Left lobe of liver (tissue), 2 donors: ENCODE measurements around the gene C1QTNF12. TPM values are rescaled to one million over a fixed set of nuclear protein-coding genes. Genes with fewer than 3 reads are reported as not detected.

Experiments used
- ATAC-seq: fragments of 200-7000 bp; cut with Tn5 transposase; one replicate; pipeline ENCODE4 v1.9.1; 2020; ENCODE audit warnings: mild to moderate bottlenecking, moderate library complexity
- DNase-seq: peaks from one replicate; pipeline ENCODE4 v3.0.0-alpha.2; 2020; ENCODE audit warnings: low spot score
- total RNA-seq: library from RNA; stranded (reverse); gene quantifications from one replicate; pipeline ENCODE4 v1.2.1, GENCODE V29; 2021
- donor health status: DM: no; HTN: no; CAD: no; lungs with moderate emphysema.
- donor health status: DM: no; HTN: yes; CAD: no.

Gene C1QTNF12
- total RNA-seq, 1 donor from 2014 or later: 3.5 TPM

DNA sequence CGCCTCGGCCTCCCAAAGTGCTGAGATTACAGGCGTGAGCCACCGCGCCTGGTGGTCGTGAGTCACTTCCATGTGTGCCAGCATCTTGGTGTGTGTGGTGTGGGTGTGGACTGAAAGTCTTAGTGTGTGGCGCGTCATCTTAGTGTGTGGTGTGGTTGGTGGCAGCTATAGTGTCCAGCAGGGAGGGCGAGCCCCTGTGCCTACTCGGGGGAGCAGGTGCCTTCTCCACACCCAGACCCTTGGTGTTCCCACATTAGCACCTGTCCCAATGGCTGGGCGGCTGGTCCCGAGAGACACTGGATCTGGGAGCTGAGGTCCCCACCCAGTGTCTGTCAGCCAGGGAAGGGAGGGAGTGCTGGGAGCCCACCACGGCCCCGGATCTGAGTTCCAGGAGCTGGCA lies 36.5 kb upstream of the C1QTNF12 start:
- no peak for ATAC-seq
- no peak for DNase-seq

DNA sequence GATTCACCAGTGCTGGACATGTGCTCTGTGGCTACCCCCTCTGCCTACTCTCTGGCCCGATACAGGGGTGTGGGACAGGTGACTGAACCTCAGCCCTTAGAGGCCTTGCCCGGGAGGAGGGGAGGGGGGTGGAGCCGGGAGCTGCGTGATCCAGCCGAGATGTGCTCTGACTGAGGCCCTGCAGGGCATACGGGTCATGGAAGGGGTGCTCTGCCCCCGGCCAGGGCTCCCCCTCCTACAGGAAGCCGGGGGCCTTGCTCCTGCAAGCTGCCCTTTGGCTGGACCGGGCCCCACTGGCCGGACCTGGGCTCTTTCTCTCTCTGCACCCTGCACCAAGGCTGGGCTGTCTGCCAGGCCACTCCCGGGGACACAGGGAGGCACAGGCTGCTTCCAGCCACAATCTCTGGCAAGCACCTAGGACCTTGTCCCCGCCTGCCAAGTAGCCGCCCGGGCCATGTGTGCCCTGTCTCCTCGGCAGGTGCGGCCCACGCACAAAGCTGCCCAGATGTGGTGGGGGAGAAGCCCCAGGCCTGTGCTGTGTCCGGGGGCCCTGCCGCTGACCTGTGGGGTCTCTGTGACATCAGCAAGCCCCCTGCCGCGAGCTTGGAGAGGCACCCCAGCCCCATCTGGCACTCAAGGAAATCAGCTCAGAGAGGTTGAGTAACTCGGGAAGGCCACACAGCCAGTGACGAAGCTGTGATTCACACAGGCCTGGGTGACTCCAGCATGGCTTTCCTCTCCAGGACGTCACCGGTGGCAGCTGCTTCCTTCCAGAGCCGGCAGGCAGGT lies 35.2 kb upstream of the C1QTNF12 start:
- DNase-seq (peak; percentile 98), ATAC-seq (peak; percentile 92)

GRCh38 chr1:1280782-1281481 lies 34.4 kb upstream of the C1QTNF12 start:
- peak; percentile 24 for ATAC-seq
- no peak for DNase-seq

DNA sequence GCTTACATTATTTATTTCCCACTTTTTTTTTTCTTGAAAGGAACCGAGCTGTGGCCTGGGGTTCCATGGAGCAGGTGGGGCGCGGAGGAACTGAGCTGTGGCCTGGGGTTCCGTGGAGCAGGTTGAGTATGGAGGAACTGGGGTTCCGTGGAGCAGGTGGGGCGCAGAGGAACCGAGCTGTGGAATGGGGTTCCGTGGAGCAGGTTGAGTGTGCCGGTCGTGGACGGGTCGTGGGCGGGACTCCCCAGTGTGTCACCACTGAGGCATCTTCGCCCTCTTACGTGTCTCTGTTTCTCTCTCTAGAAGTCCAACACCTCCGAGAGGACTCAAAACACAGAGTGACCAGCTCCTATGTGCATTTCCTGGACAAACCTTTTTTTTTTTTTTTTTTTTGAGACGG lies 32.5 kb upstream of the C1QTNF12 start:
- no peak for DNase-seq
- no peak for ATAC-seq

DNA sequence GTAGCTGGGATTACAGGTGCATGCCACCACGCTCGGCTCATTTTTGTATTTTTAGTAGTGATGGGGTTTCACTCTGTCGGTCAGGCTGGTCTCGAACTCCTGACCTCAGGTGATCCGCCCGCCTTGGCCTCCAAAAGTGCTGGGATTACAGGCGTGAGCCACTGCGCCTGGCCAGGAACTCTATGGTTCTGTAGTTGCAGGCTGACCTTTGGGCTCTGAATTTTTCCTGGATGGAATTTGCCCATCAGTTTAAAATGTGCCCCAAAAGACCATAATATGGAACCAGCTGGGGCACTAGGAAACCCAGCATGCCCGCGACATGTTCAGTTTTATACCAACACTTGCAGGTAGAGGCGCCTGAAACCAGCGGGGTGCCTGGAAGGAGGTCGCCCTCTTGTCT lies 32.1 kb upstream of the C1QTNF12 start:
- DNase-seq (no peak), ATAC-seq (no peak)

- ATAC-seq: no peak
Observed at GRCh38 chr1:1275836-1276235, 29.3 kb upstream of the C1QTNF12 start.

GRCh38 chr1:1274931-1275431 lies 28.5 kb upstream of the C1QTNF12 start:
- DNase-seq: peak; percentile 45
- no peak for ATAC-seq

More at GRCh38 chr1:1275836-1276235, 29.3 kb upstream of the C1QTNF12 start:
- DNase-seq: no peak

- ATAC-seq (peak; percentile 45), DNase-seq (no peak)
Observed at GRCh38 chr1:1274299-1274930, 27.9 kb upstream of the C1QTNF12 start.

- peak; percentile 96 for ATAC-seq
- peak; percentile 93 for DNase-seq
Observed at GRCh38 chr1:1273512-1274298, 27.2 kb upstream of the C1QTNF12 start, which contains the start of gene UBE2J2. TSS of gene UBE2J2 (minus strand) at chr1:1273854. CDS start at chr1:1267992, 5,862 bp downstream.

GRCh38 chr1:1273209-1273511 lies 26.6 kb upstream of the C1QTNF12 start:
- DNase-seq: no peak
- no peak for ATAC-seq

DNA sequence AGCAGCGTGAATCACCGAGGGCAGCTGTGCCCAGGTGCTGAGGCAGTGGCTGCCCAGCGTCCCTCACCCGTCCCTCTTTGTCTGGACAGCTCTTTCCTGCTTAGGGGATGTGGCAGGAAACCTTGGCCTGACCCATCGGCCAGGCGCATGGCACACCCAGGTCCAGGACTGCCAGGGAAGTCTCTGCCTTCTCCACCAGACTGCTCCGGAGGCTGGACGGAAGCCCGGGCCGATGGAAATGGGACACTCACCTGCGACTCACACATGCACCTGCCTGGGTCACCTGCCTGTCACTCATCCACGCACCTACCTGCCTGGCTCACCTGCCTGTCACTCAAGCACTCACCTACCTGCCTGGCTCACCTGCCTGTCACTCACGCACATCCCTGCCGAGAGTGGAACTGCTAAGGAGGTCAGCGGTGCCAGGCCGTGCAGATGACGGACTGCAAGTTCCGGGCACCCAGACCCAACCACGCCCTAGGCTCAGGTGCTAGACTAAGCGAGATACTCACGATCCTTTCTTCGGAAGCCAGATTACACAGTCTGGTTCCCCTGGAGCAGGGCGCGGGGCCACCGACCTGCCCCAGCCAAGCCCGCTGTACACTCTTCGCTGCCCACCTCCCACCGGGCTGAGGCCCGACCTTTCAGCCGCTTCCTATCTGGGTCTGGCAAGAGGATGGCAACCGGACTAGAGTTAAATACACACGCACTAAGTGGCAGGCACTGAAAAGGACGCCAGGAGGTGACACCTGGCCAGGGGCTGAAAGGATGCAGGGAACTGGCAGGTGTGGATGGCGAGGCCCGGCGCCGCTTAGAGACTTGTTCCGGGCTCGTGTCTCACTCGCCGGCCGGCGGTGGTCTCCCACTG lies 26.1 kb upstream of the C1QTNF12 start:
- ATAC-seq (no peak), DNase-seq (no peak)

DNA sequence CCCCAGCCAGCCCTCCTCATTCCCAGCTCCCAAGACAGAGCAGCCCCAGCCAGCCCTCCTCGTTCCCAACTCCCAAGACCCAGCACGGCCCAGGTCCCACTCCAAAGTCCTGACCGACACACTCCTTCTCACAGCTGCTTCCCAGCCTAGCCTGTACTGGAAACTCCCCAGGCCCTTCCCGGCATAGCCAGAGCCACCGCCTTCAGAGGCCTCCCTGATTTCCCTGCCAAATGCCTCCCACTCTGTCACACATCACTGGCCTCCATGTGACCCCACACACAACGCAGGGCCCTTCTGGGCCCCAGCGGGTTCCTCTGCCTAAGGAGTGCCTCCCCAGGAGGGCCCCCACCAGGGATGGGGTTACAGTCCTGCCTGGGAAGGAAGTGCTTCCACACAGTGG lies 24.3 kb upstream of the C1QTNF12 start:
- DNase-seq (no peak), ATAC-seq (no peak)

DNA sequence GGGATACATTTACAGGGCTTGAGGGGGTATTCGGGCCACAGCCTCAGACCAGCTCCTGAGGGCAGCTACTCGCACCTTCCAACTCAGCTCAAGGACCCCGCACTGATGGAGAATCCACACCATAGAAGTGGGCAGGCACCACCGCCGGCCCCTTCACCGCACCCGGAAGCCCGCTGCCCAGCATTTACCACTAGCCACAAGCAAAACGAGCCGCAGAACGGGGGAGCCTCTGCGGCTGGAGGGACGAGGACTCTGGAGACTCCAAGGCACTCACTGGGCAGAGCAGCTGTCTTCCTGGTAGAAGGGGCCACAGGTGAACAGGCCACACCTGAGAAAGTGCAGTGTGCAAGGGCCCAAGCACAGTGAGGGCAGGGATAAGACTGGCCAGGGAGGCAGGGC lies 21.8 kb upstream of the C1QTNF12 start:
- DNase-seq: no peak

DNA sequence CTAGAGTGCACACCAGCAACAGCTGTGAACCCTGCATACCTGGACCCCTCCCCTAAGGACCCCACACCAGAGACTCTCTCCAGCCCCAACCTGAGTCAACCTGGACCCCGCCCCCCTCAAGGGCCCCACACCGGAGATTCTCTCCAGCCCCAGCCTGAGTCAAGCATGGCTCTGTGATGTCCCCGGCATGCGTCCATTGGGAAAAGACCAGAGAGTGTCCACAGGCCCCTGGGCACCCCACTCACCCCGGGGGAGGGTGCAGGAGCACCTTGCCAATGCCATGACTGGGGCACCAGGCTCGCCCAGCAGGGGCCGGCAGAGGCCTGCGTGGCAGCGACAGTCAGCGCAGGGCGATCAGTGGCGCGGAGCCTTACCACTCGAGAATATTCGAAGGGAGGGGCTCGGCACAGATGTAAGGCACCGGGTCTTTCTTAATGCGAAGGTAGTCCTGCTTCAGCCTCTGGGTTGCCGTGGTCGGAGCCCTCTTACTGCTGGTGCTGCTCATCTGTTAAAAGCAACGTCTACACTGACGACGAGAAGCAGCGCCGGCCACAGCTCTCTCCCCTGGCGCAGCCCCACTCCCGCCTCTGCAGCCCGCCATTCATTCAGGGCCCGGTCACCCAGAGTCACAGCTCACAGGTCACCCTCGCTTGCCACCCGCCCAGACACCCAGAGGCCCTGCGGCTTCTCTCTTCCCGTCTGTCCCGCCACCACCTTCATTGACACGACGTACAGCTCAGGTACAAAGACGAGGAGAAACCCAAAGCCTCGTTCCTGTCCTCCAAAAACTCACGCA lies 21.2 kb upstream of the C1QTNF12 start:
- no peak for DNase-seq
- no peak for ATAC-seq

More for the DNA sequence above, 21.8 kb upstream of the C1QTNF12 start:
- ATAC-seq: no peak

DNA sequence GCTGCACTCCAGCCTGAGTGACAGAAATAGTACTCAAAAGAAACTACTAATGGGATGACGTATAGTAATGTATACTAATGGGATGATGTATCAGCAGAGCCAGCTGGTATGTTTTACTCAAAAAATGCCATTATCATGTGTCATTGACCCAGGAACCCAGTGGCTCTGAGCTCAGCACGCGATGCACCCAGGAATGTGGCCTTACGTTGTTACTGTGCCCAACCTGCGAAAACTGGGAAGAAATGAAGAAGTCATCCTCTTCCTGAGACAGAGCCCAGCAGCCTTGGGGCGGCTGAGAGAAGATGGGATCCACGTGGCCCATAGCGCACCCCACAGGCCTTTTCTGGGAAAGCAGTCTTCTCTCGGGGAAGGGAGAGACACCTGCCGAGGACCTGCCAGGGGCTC lies 18.3 kb upstream of the C1QTNF12 start:
- no peak for DNase-seq
- no peak for ATAC-seq

DNA sequence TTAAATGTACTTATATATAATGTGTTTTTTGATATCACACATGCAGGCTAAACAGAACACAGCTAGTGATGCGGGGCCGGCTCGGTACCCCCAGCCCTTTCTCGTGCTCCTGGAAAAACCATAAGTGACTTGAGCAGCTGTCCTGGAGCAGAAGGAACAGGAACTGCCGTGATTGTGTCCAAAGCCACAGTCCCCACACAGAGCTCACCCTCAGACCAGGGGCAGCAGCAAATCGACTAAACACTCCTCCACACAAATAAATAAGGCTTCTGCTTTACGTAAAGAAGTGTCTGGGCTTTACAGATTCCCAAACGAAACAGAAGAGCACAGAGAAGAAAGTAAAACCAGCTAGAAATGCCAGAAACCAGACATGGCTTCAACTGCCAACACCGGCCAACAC lies 17.5 kb upstream of the C1QTNF12 start:
- ATAC-seq: no peak

GRCh38 chr1:1262758-1263157 lies 16.2 kb upstream of the C1QTNF12 start:
- ATAC-seq (no peak), DNase-seq (no peak)

More for the DNA sequence above, 17.5 kb upstream of the C1QTNF12 start:
- DNase-seq: no peak

DNA sequence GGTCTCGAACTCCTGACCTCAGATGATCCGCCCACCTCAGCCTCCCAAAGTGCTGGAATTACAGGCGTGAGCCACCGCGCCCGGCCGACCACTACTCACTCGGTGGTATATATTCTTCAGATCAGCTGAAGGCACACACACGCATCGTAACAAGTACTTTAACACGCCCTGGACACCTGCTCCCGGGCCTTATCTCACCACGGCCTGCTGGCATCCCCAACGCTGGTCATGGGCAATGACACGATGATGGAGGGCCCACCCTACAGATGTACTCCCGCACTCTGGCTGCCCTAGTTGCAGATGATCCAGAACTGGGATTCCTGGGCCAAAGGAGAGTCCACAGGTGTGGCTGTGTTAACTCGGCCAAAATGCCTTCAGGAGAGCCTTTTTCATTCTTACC lies 15.5 kb upstream of the C1QTNF12 start:
- no peak for DNase-seq

More for the DNA sequence above, 15.5 kb upstream of the C1QTNF12 start:
- ATAC-seq: no peak
